ENCODE data around the gene HYLS1. TPM values are rescaled to one million over a fixed set of nuclear protein-coding genes. Genes with fewer than 3 reads are reported as not detected.

Gene HYLS1
- total RNA-seq, 1 experiment from 2014 or later: 18.8 TPM

DNA sequence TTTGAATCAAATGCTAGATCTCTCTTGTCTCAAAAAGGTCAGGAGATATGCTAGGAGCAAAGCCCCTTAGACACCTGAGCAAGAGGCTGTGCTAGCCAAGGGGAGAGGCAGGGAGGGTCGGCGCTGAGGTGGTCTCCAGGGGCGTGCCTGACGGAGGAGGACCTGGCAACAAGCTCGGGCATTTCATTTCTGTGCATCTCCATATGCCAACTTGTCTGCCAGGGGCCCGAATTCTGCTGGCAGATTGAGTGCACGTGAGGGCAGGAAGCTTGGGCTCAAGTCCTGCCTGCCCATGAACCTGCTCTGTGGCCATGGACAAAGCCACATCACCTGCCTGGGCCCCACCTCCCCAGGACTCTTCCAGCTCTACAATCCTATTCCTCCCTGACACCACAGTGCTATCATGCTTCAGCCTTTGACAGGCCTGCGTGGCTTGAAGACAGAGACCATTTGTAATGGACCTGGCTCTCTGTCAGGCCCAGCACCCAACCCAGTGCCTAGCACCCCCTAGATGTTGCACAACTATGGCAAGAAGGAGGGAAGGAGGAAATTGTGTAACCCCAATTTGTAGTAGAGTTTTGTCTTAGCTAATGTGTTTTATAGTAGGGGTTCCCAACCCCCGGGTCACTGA lies 42.1 kb downstream of the HYLS1 start:
- no peaks in the 10 kb centered on the region for H3K9me3 ChIP-seq (ENCODE audit: low read depth, low read length, poor library complexity, severe bottlenecking)
- H3K4me1 ChIP-seq (ENCODE audit: insufficient read depth, low read length, poor library complexity, severe bottlenecking): no peaks in the 10 kb centered on the region
- DNase-seq (ENCODE audit: low spot score): no peak
- TF ChIP-seq CTCF (conservative IDR thresholded peaks at IDR 0.05; ENCODE audit: low read depth, low read length) (no peak), EZH2 (IDR thresholded peaks at IDR 0.05; ENCODE audit: borderline replicate concordance, low read depth, low read length, poor library complexity, severe bottlenecking) (no peak)
- peaks cover 8% of the 10 kb centered on the region for H3K27me3 ChIP-seq (replicated peaks; ENCODE audit: insufficient read depth, low read depth, low read length, poor library complexity)
- BruUV-seq (replicated peaks): no TSS peak
- H3K27ac ChIP-seq (ENCODE audit: low read depth, low read length, poor library complexity, severe bottlenecking): no peak overlapping the region
- no peak overlapping the region for H3K4me3 ChIP-seq (ENCODE audit: low read depth, low read length, poor library complexity, severe bottlenecking)
- ChIA-PET POLR2A (ENCODE audit: low non-redundant PET) (no interaction called here), CTCF (no interaction called here)
- no peaks in the 10 kb centered on the region for H3K36me3 ChIP-seq (ENCODE audit: insufficient read depth, low read length, poor library complexity, severe bottlenecking)
- intact Hi-C loops (cut with micrococcal nuclease; ENCODE audit: unreplicated experiment): loop anchor here (5.0 kb wide), 1 partner anchor 133 kb away; the partner anchor contains the start of gene CDON

GRCh38 chr11:125930076-125930450 lies 42.6 kb downstream of the HYLS1 start:
- intact Hi-C loops (cut with micrococcal nuclease; ENCODE audit: unreplicated experiment): no loop called here
- BruUV-seq (replicated peaks): no TSS peak

DNA sequence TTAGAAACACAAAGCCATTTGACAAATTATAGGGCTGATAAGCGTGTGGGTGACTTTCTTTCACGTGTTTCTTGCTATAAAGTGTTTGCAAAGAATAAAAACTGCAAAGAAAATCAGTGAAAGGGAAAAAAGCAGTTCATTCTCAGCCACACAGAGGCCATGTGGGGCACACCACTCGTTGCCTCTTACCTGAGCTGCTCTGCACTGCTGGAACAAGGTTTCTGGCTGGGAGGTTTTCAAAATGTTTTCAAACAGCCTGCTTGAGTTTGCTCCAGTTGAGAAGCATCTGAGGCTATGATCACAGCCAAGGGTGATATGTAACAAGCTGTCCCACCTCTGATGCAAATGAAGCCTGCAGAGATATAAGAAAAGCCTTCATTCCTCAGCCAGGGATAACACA lies 43.6 kb downstream of the HYLS1 start:
- H3K27ac ChIP-seq (ENCODE audit: low read depth, low read length, poor library complexity, severe bottlenecking): no peak overlapping the region
- H3K36me3 ChIP-seq (ENCODE audit: insufficient read depth, low read length, poor library complexity, severe bottlenecking): no peaks in the 10 kb centered on the region
- DNase-seq (ENCODE audit: low spot score): no peak
- ChIA-PET CTCF (no interaction called here), POLR2A (ENCODE audit: low non-redundant PET) (no interaction called here)
- TF ChIP-seq EZH2 (IDR thresholded peaks at IDR 0.05; ENCODE audit: borderline replicate concordance, low read depth, low read length, poor library complexity, severe bottlenecking) (no peak), CTCF (conservative IDR thresholded peaks at IDR 0.05; ENCODE audit: low read depth, low read length) (no peak)
- no TSS peak for BruUV-seq (replicated peaks)
- no peaks in the 10 kb centered on the region for H3K4me1 ChIP-seq (ENCODE audit: insufficient read depth, low read length, poor library complexity, severe bottlenecking)
- intact Hi-C loops (cut with micrococcal nuclease; ENCODE audit: unreplicated experiment): no loop called here
- H3K27me3 ChIP-seq (replicated peaks; ENCODE audit: insufficient read depth, low read depth, low read length, poor library complexity): peaks cover 8% of the 10 kb centered on the region
- no peaks in the 10 kb centered on the region for H3K9me3 ChIP-seq (ENCODE audit: low read depth, low read length, poor library complexity, severe bottlenecking)
- no peak overlapping the region for H3K4me3 ChIP-seq (ENCODE audit: low read depth, low read length, poor library complexity, severe bottlenecking)

More at GRCh38 chr11:125930076-125930450, 42.6 kb downstream of the HYLS1 start:
- Histone ChIP-seq H3K36me3 (ENCODE audit: insufficient read depth, low read length, poor library complexity, severe bottlenecking) (no peaks in the 10 kb centered on the region), H3K4me3 (ENCODE audit: low read depth, low read length, poor library complexity, severe bottlenecking) (no peak overlapping the region), H3K4me1 (ENCODE audit: insufficient read depth, low read length, poor library complexity, severe bottlenecking) (no peaks in the 10 kb centered on the region), H3K9me3 (ENCODE audit: low read depth, low read length, poor library complexity, severe bottlenecking) (no peaks in the 10 kb centered on the region), H3K27ac (ENCODE audit: low read depth, low read length, poor library complexity, severe bottlenecking) (no peak overlapping the region), H3K27me3 (replicated peaks; ENCODE audit: insufficient read depth, low read depth, low read length, poor library complexity) (peaks cover 8% of the 10 kb centered on the region)
- DNase-seq (ENCODE audit: low spot score): no peak
- POLR2A ChIA-PET (ENCODE audit: low non-redundant PET): no interaction called here
- CTCF ChIA-PET: no interaction called here
- TF ChIP-seq CTCF (conservative IDR thresholded peaks at IDR 0.05; ENCODE audit: low read depth, low read length) (no peak), EZH2 (IDR thresholded peaks at IDR 0.05; ENCODE audit: borderline replicate concordance, low read depth, low read length, poor library complexity, severe bottlenecking) (no peak)

Data from A673 (cell line).